GM12878 (cell line): ENCODE results near the gene TBX15. TPM values are rescaled to one million over a fixed set of nuclear protein-coding genes. Genes with fewer than 3 reads are reported as not detected.

Experiments used
- ATAC-seq: fragments of 200-7000 bp; cut with Tn5 transposase; 3 replicates; pipeline ENCODE4 v1.9.1; 2020; ENCODE audit warnings: mild to moderate bottlenecking, moderate library complexity
- BruUV-seq: library from RNA; stranded (reverse); fragments of 400-500 nt; replicated peaks from 2 replicates; lab custom pipeline; 2021; lab: Mats Ljungman, UMichigan
- CTCF ChIA-PET: fragments of 300-600 bp; sonication (Branson Sonifier 250); formaldehyde crosslinking; extraction: SDS; loops from one replicate; lab custom pipeline; 2021; ENCODE audit warnings: inconsistent platforms; lab: Yijun Ruan, JAX
- POLR2A ChIA-PET: fragments of 350-600 bp; formaldehyde crosslinking; extraction: SDS; loops from one replicate; lab custom pipeline; 2021; ENCODE audit warnings: inconsistent platforms; lab: Charles Lee
- RAD21 ChIA-PET: fragments of 300-600 bp; sonication (Branson Sonifier 250); formaldehyde crosslinking; loops from one replicate; lab custom pipeline; 2023; ENCODE audit warnings: antibody characterized with exemption; ENCODE audit not compliant: unreplicated experiment; lab: Charles Lee
- SMC1A ChIA-PET: fragments of 300-600 bp; sonication (Branson Sonifier 250); formaldehyde crosslinking; loops from one replicate; lab custom pipeline; 2023; ENCODE audit not compliant: unreplicated experiment, uncharacterized antibody; lab: Charles Lee
- DNase-seq: peaks from one replicate; pipeline ENCODE4 v3.0.0-alpha.2; 2011; ENCODE audit warnings: low read depth, low spot score
- FAIRE-seq: peaks from 3 replicates; lab custom pipeline; 2011; peaks lifted over from hg19 to GRCh38; lab: Jason Lieb, UNC
- H2AFZ ChIP-seq: 2 replicates; pipeline ENCODE4 v1.6.0; 2011; ENCODE audit warnings: low read depth, low read length, control low read depth; ENCODE audit not compliant: control insufficient read depth
- H3K27ac ChIP-seq: 2 replicates; pipeline ENCODE4 v1.5.1; 2011; ENCODE audit warnings: control low read depth; ENCODE audit not compliant: control insufficient read depth, insufficient read depth
- H3K27me3 ChIP-seq, 2 experiments: replicated peaks in 1 of 2; 2 replicates each; pipeline versions ENCODE4 v1.6.0 to v1.6.1; 2011; ENCODE audit warnings: low read length in 1 of 2; ENCODE audit not compliant: control insufficient read depth in 2 of 2, insufficient read depth in 2 of 2
- H3K36me3 ChIP-seq, 2 experiments: 2 replicates each; pipeline ENCODE4 v1.5.1; 2011; ENCODE audit warnings: low read length in 1 of 2; ENCODE audit not compliant: control insufficient read depth in 2 of 2, insufficient read depth in 2 of 2
- H3K4me1 ChIP-seq: 2 replicates; pipeline ENCODE4 v1.6.1; 2011; ENCODE audit warnings: mild to moderate bottlenecking, low read length, moderate library complexity, mixed read lengths; ENCODE audit not compliant: control insufficient read depth, insufficient read depth
- H3K4me2 ChIP-seq: 2 replicates; pipeline ENCODE4 v1.6.0; 2011; ENCODE audit warnings: control low read depth; ENCODE audit not compliant: control insufficient read depth, insufficient read depth
- H3K4me3 ChIP-seq: fragments of 200-600 bp; sonication (generic); 2 replicates; pipeline ENCODE4 v1.5.1; 2016
- H3K79me2 ChIP-seq: 2 replicates; pipeline ENCODE4 v1.6.0; 2011; ENCODE audit warnings: low read length; ENCODE audit not compliant: control insufficient read depth, insufficient read depth
- H3K9ac ChIP-seq: 2 replicates; pipeline ENCODE4 v1.8.0; 2011; ENCODE audit warnings: low read length, control low read depth, mixed read lengths; ENCODE audit not compliant: control insufficient read depth, insufficient read depth
- H3K9me3 ChIP-seq: replicated peaks from 3 replicates; pipeline ENCODE4 v1.5.1; 2011; ENCODE audit warnings: mild to moderate bottlenecking, low read length; ENCODE audit not compliant: control insufficient read depth, insufficient read depth
- H4K20me1 ChIP-seq: 2 replicates; pipeline ENCODE4 v1.6.0; 2011; ENCODE audit not compliant: control insufficient read depth, insufficient read depth
- ATF7 ChIP-seq: fragments of 450-650 bp; IDR thresholded peaks from 2 replicates; pipeline ENCODE4 v1.6.1; 2016; ENCODE audit warnings: low read depth, mild to moderate bottlenecking
- BACH1 ChIP-seq: fragments of 450-650 bp; IDR thresholded peaks from 2 replicates; pipeline ENCODE4 v1.6.1; 2017; ENCODE audit warnings: mild to moderate bottlenecking, borderline replicate concordance
- BCL11A ChIP-seq: IDR thresholded peaks from 2 replicates; pipeline ENCODE4 v1.6.1; 2011; ENCODE audit warnings: low read depth, low read length
- DPF2 ChIP-seq: fragments of 450-650 bp; IDR thresholded peaks from 2 replicates; pipeline ENCODE4 v1.6.1; 2017; ENCODE audit warnings: mild to moderate bottlenecking
- E2F4 ChIP-seq: IDR thresholded peaks from 2 replicates; pipeline ENCODE4 v1.6.1; 2012; ENCODE audit warnings: low read depth, low read length, improper control_type of control experiment
- ELK1 ChIP-seq: IDR thresholded peaks from 2 replicates; pipeline ENCODE4 v1.6.1; 2012; ENCODE audit warnings: low read depth, low read length, improper control_type of control experiment
- ETV6 ChIP-seq, 2 experiments: fragments of 450-650 bp in 1 of 2; IDR thresholded peaks in 1 of 2; conservative IDR thresholded peaks in 1 of 2; 2 replicates each; pipeline ENCODE4 v1.6.1; 2014; ENCODE audit warnings: antibody characterized with exemption in 1 of 2, borderline replicate concordance in 1 of 2, low read depth in 1 of 2, mild to moderate bottlenecking in 1 of 2, moderate library complexity in 1 of 2
- IKZF2 ChIP-seq, 2 experiments: fragments of 450-650 bp; IDR thresholded peaks; 2 replicates each; pipeline ENCODE4 v1.6.1; 2017; ENCODE audit warnings: mild to moderate bottlenecking in 2 of 2, moderate library complexity in 2 of 2
- MAX ChIP-seq: IDR thresholded peaks from 2 replicates; pipeline ENCODE4 v1.6.1; 2012; ENCODE audit warnings: low read depth, low read length, improper control_type of control experiment
- NR2C2 ChIP-seq: IDR thresholded peaks from 2 replicates; pipeline ENCODE4 v1.6.1; 2011; ENCODE audit warnings: borderline replicate concordance, low read depth; ENCODE audit not compliant: control insufficient read depth, insufficient read length
- RAD51 ChIP-seq: fragments of 450-650 bp; IDR thresholded peaks from 2 replicates; pipeline ENCODE4 v1.6.1; 2016; ENCODE audit warnings: moderate library complexity, mild to moderate bottlenecking, inconsistent platforms
- SKIL ChIP-seq: fragments of 450-650 bp; IDR thresholded peaks from 2 replicates; pipeline ENCODE4 v1.6.1; 2017; ENCODE audit warnings: mild to moderate bottlenecking, low read depth, inconsistent platforms; ENCODE audit not compliant: poor library complexity, severe bottlenecking
- SMC3 ChIP-seq: IDR thresholded peaks from 2 replicates; pipeline ENCODE4 v1.6.1; 2011; ENCODE audit warnings: low read length, improper control_type of control experiment, borderline replicate concordance
- SRF ChIP-seq, 2 experiments: IDR thresholded peaks; 2 replicates each; pipeline ENCODE4 v1.6.1; 2011; ENCODE audit warnings: low read depth in 2 of 2, low read length in 2 of 2, mild to moderate bottlenecking in 1 of 2, moderate library complexity in 1 of 2
- ZBTB33 ChIP-seq: fragments of 450-650 bp; IDR thresholded peaks from 2 replicates; pipeline ENCODE4 v1.6.1; 2017; ENCODE audit warnings: mild to moderate bottlenecking
- WGBS: methylation state at CpG from one replicate; pipeline ENCODE4 v1.1.6; 2016; ENCODE audit warnings: low lambda C conversion rate; ENCODE audit not compliant: insufficient replicate concordance, insufficient coverage; ENCODE audit errors: missing lambda C conversion rate; 5-methylcytosine and 5-hydroxymethylcytosine counted together
- in situ Hi-C: fragments of 300-500 bp; cut with MboI; formaldehyde crosslinking; loops from 9 replicates; pipeline ENCODE4 v1.14.3; 2018; ENCODE audit warnings: mixed read lengths
- intact Hi-C: fragments of 100-400 bp; cut with micrococcal nuclease; formaldehyde crosslinking; loops from one replicate; pipeline ENCODE4 v1.14.2; 2022; ENCODE audit not compliant: unreplicated experiment
- polyA plus RNA-seq, 11 experiments: library from polyadenylated mRNA; depleted of rRNA in 4 of 11; unstranded in 6 of 11; stranded (reverse) in 5 of 11; fragments of >200 nt; fragmentation: Nextera tagmentation in 4 of 11; fragmentation: Illumina TruSeq in 1 of 11; extraction: Ambion mirVana in 4 of 11; extraction: Trizol in 1 of 11; gene quantifications; 1 replicate in 1 of 11; 2 replicates in 10 of 11; pipeline versions ENCODE4 v1.2.1 to v1.2.3, GENCODE V29; 2011 to 2016; ENCODE audit warnings: inconsistent platforms in 2 of 11, missing spikeins in 2 of 11, low read depth in 1 of 11
- total RNA-seq, 4 experiments: library from RNA; depleted of rRNA in 3 of 4; stranded (reverse); fragments of >200 nt in 3 of 4; fragmentation: Illumina TruSeq in 1 of 4; extraction: Trizol in 1 of 4; gene quantifications; 2 replicates each; pipeline versions ENCODE4 v1.2.1 to v1.2.3, GENCODE V29; 2013 to 2021

The TBX15 gene
- total and polyA plus RNA-seq, 10 of the 15 experiments (the other 5 are each of a cell fraction or from before 2014, with no cell fraction given), result 0.64 to 9.4 (median 0.99) TPM

GRCh38 chr1:118945489-118945888 lies 42.7 kb downstream of the TBX15 start (continued):
- TF ChIP-seq BCL11A (no peak), IKZF2 (IDR thresholded peaks at IDR 0.05) (no peak), ZBTB33 (no peak), ELK1 (no peak)

GRCh38 chr1:118944546-118944945 lies 43.6 kb downstream of the TBX15 start:
- Histone ChIP-seq H3K27ac (no peak overlapping the region), H3K4me2 (no peak overlapping the region), H3K9me3 (no peaks in the 10 kb centered on the region), H4K20me1 (no peaks in the 10 kb centered on the region), H3K4me3 (no peak overlapping the region), H3K9ac (no peak overlapping the region), H2AFZ (no peak overlapping the region), H3K79me2 (no peaks in the 10 kb centered on the region), H3K36me3 (no peaks in the 10 kb centered on the region), H3K4me1 (no peaks in the 10 kb centered on the region), H3K27me3 (no peaks in the 10 kb centered on the region; a peak in 1 of 4 replicates)
- DNase-seq (no peak), FAIRE-seq (no peak), ATAC-seq (no peak)
- in situ Hi-C loops (no loop called here), intact Hi-C loops (no loop called here)
- ChIA-PET POLR2A (no interaction called here), SMC1A (no interaction called here), CTCF (no interaction called here), RAD21 (no interaction called here)
- no TSS peak for BruUV-seq
- 2% methylated on average over 4 of the region's 4 CpGs for WGBS
- no peak for TF ChIP-seq ETV6 (conservative IDR thresholded peaks at IDR 0.05 in 1 of 2, IDR thresholded peaks at IDR 0.05 in 1 of 2; ENCODE audit: borderline replicate concordance in 1 of 2, low read depth in 1 of 2)
- TF ChIP-seq RAD51, result no peak
- no peak for TF ChIP-seq SMC3
- no peak for TF ChIP-seq DPF2
- TF ChIP-seq SKIL, result no peak
- no peak for TF ChIP-seq BACH1
- no peak for TF ChIP-seq ATF7
- no peak for TF ChIP-seq SRF (IDR thresholded peaks at IDR 0.05; ENCODE audit: low read depth in 2 of 2, low read length in 2 of 2)
- no peak for TF ChIP-seq MAX
- TF ChIP-seq E2F4, result no peak
- TF ChIP-seq NR2C2, result no peak
